A204.1 (cell line): ENCODE results near the gene ADAM12.
"Not testable (repeated sequence)": the region's sequence is repeated elsewhere in the genome, so short reads cannot be mapped to it uniquely, and the experiment has no call there.

Experiments
- FAIRE-seq: peaks from 2 replicates; lab custom pipeline; 2012; peaks lifted over from hg19 to GRCh38; lab: Jason Lieb, UNC

Gene ADAM12

GRCh38 chr10:126049759-126050700 lies 338.2 kb downstream of the ADAM12 start:
- no peak for FAIRE-seq

- FAIRE-seq, result not testable (repeated sequence)
These were observed 340.5 kb downstream of the ADAM12 start for GRCh38 chr10:126047749-126048148.

- FAIRE-seq, result no peak
These were observed 341.4 kb downstream of the ADAM12 start for GRCh38 chr10:126046831-126047230.

GRCh38 chr10:126045861-126046260 lies 342.4 kb downstream of the ADAM12 start:
- no peak for FAIRE-seq

- no peak for FAIRE-seq
These were observed 344.9 kb downstream of the ADAM12 start for GRCh38 chr10:126043389-126043788.

- no peak for FAIRE-seq
These were observed 345.4 kb downstream of the ADAM12 start for GRCh38 chr10:126042906-126043305.

GRCh38 chr10:126042354-126042753 lies 345.9 kb downstream of the ADAM12 start:
- no peak for FAIRE-seq

GRCh38 chr10:126041804-126042231 lies 346.5 kb downstream of the ADAM12 start:
- FAIRE-seq, result no peak

- no peak for FAIRE-seq
These were observed 347.2 kb downstream of the ADAM12 start for GRCh38 chr10:126041117-126041516.

- FAIRE-seq, result no peak
These were observed 350.3 kb downstream of the ADAM12 start for GRCh38 chr10:126037946-126038345.

GRCh38 chr10:126036515-126036914 lies 351.8 kb downstream of the ADAM12 start:
- FAIRE-seq, result no peak

GRCh38 chr10:126034586-126034985 lies 353.7 kb downstream of the ADAM12 start:
- no peak for FAIRE-seq

- no peak for FAIRE-seq
These were observed 358.3 kb downstream of the ADAM12 start for GRCh38 chr10:126029999-126030398.

- no peak for FAIRE-seq
These were observed 360.6 kb downstream of the ADAM12 start for GRCh38 chr10:126027692-126028091.

GRCh38 chr10:126022841-126023240 lies 365.4 kb downstream of the ADAM12 start:
- no peak for FAIRE-seq

- no peak for FAIRE-seq
These were observed 366.3 kb downstream of the ADAM12 start for GRCh38 chr10:126021833-126022500.

- no peak for FAIRE-seq
These were observed 370.2 kb downstream of the ADAM12 start for GRCh38 chr10:126017961-126018560.

GRCh38 chr10:126016882-126017281 lies 371.4 kb downstream of the ADAM12 start:
- no peak for FAIRE-seq

GRCh38 chr10:126016156-126016805 lies 372.0 kb downstream of the ADAM12 start:
- no peak for FAIRE-seq

- no peak for FAIRE-seq
These were observed 372.9 kb downstream of the ADAM12 start for GRCh38 chr10:126015413-126015812.

- no peak for FAIRE-seq
These were observed 374.0 kb downstream of the ADAM12 start for GRCh38 chr10:126014309-126014708.

GRCh38 chr10:126013489-126014281 lies 374.6 kb downstream of the ADAM12 start:
- FAIRE-seq, result no peak
